Right lobe of liver (tissue), 6 donors: ENCODE measurements around the gene ARHGEF7. TPM values are rescaled to one million over a fixed set of nuclear protein-coding genes. Genes with fewer than 3 reads are reported as not detected.

Experiments used
- ATAC-seq, 4 donors: fragments of 200-7000 bp; cut with Tn5 transposase; one replicate each; pipeline ENCODE4 v1.9.1; 2020; ENCODE audit warnings: mild to moderate bottlenecking in 4 of 4, moderate library complexity in 4 of 4
- DNase-seq, 3 donors: peaks; one replicate each; pipeline ENCODE4 v3.0.0-alpha.2; 2020
- H3K27ac ChIP-seq, 3 donors: fragments of 200-600 bp; one replicate each; pipeline ENCODE4 v1.8.0; 2022
- H3K27me3 ChIP-seq, 2 donors: fragments of 200-600 bp; one replicate each; pipeline ENCODE4 v1.8.0; 2022
- H3K36me3 ChIP-seq, 4 donors: fragments of 200-600 bp; sonication (generic) in 1 of 4; one replicate each; pipeline versions ENCODE4 v1.5.1 to v1.8.0; 2017 to 2022; ENCODE audit warnings: control low read depth in 1 of 4
- H3K4me1 ChIP-seq, 4 donors: fragments of 200-600 bp; sonication (generic) in 1 of 4; one replicate each; pipeline versions ENCODE4 v1.5.1 to v1.8.0; 2017 to 2022; ENCODE audit warnings: control low read depth in 1 of 4
- H3K4me3 ChIP-seq, 3 donors: fragments of 200-600 bp; one replicate each; pipeline ENCODE4 v1.8.0; 2022
- H3K9me3 ChIP-seq, 4 donors: fragments of 200-600 bp; sonication (generic) in 1 of 4; one replicate each; pipeline versions ENCODE4 v1.5.1 to v1.8.0; 2017 to 2022; ENCODE audit warnings: control low read depth in 1 of 4
- CTCF ChIP-seq, 4 donors: fragments of 200-600 bp in 3 of 4; fragments of 450-650 bp in 1 of 4; IDR thresholded peaks; one replicate each; pipeline versions ENCODE4 v1.5.1 to v1.8.0; 2016 to 2022; ENCODE audit warnings: antibody characterized with exemption in 4 of 4, mild to moderate bottlenecking in 2 of 4
- POLR2A ChIP-seq: fragments of 450-650 bp; IDR thresholded peaks from one replicate; pipeline ENCODE4 v1.6.1; 2017; ENCODE audit warnings: antibody characterized with exemption, mild to moderate bottlenecking
- WGBS: methylation state at CpG from one replicate; pipeline ENCODE4 v1.1.6; 2018; ENCODE audit warnings: low coverage, low lambda C conversion rate; ENCODE audit not compliant: insufficient coverage; ENCODE audit errors: missing lambda C conversion rate; 5-methylcytosine and 5-hydroxymethylcytosine counted together
- intact Hi-C, 2 donors: fragments of 100-400 bp; cut with DNase I; formaldehyde crosslinking; loops; one replicate each; pipeline versions ENCODE4 v1.11.2 to v1.14.1; 2022
- total RNA-seq, 6 experiments: library from RNA; depleted of rRNA in 2 of 6; stranded (reverse); fragments of >200 nt in 2 of 6; fragmentation: NEBNext Ultra II Directional in 3 of 6; extraction: Animal tissue kit (Norgen Biotek cat#: 25700) in 3 of 6; gene quantifications; one replicate each; pipeline versions ENCODE4 v1.1.0 to v1.2.4, GENCODE V29; 2016 to 2023
- donor health status: DM: no; HTN: yes; CAD: no.
- donor health status: DM: no; HTN: no; CAD: no.
- donor health status: DM: no; HTN: no; CAD: no.
- donor health status: DM: no; HTN: yes; CAD: no.
- donor health status: DM: no; HTN: yes; CAD: no.

The ARHGEF7 gene
- total RNA-seq, 6 experiments from 2014 or later = 22.0 to 40.1 (median 33.8) TPM

DNA sequence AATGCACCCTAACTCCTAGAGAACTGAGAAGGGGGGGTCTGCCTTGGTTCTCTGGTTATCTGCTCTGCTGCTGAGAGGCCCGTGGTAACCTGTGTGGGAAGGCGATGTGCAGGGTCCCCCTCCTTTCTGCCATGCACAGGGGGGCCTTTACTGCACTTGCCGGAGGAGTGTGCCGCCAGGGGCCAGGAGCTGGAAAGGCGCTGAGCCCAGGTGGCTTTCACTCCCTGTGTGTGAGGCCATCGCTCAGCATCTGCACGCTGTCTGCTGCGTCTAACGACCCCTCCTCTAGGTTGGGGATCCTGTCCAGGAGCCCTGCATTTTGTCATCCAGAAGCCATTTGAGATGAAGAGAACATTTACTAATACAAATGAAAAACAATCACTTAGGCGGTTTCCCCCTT lies 168.3 kb downstream of the ARHGEF7 start:
- no peak overlapping the region for H3K4me3 ChIP-seq
- no peaks in the 10 kb centered on the region for H3K27me3 ChIP-seq
- intact Hi-C loops = no loop called here
- DNase-seq (no peak), ATAC-seq (no peak)
- WGBS = 94% methylated on average over 3 of the region's 10 CpGs
- H3K9me3 ChIP-seq = no peaks in the 10 kb centered on the region
- peaks cover 0 to 13% (median 0%) of the 10 kb centered on the region in 4 donors for H3K4me1 ChIP-seq
- TF ChIP-seq CTCF (IDR thresholded peaks at IDR 0.05) (no peak), POLR2A (no peak)
- peaks cover 3 to 58% (median 19%) of the 10 kb centered on the region in 4 donors for H3K36me3 ChIP-seq
- H3K27ac ChIP-seq = no peak overlapping the region

- Histone ChIP-seq H3K4me1 (peaks cover 0 to 13% (median 0%) of the 10 kb centered on the region in 4 donors), H3K9me3 (no peaks in the 10 kb centered on the region), H3K4me3 (no peak overlapping the region), H3K27ac (no peak overlapping the region), H3K27me3 (no peaks in the 10 kb centered on the region), H3K36me3 (peaks cover 3 to 58% (median 22%) of the 10 kb centered on the region in 4 donors)
- no peak for ATAC-seq
- DNase-seq = no peak
- intact Hi-C loops = no loop called here
- TF ChIP-seq CTCF (IDR thresholded peaks at IDR 0.05) (no peak), POLR2A (no peak)
- WGBS = 93% methylated on average over 9 of the region's 9 CpGs
Measured at GRCh38 chr13:111283991-111284390, 168.9 kb downstream of the ARHGEF7 start.

- Histone ChIP-seq H3K4me3 (no peak overlapping the region), H3K4me1 (peaks cover 0 to 13% (median 0%) of the 10 kb centered on the region in 4 donors), H3K27me3 (no peaks in the 10 kb centered on the region), H3K27ac (no peak overlapping the region), H3K36me3 (peaks cover 3 to 57% (median 23%) of the 10 kb centered on the region in 4 donors), H3K9me3 (no peaks in the 10 kb centered on the region)
- no peak for TF ChIP-seq POLR2A
- no peak for TF ChIP-seq CTCF (IDR thresholded peaks at IDR 0.05)
- ATAC-seq (no peak), DNase-seq (no peak)
- WGBS = 89% methylated on average over 9 of the region's 14 CpGs
- intact Hi-C loops = no loop called here
Measured at GRCh38 chr13:111284565-111284964, 169.5 kb downstream of the ARHGEF7 start.

GRCh38 chr13:111286162-111286561 lies 171.1 kb downstream of the ARHGEF7 start:
- intact Hi-C loops = no loop called here
- ATAC-seq (no peak), DNase-seq (no peak)
- Histone ChIP-seq H3K27ac (no peak overlapping the region), H3K4me3 (no peak overlapping the region), H3K36me3 (peaks cover 3 to 71% (median 30%) of the 10 kb centered on the region in 4 donors), H3K27me3 (no peaks in the 10 kb centered on the region), H3K4me1 (peaks cover 0 to 13% (median 0%) of the 10 kb centered on the region in 4 donors), H3K9me3 (no peaks in the 10 kb centered on the region)
- WGBS = 91% methylated on average over 10 of the region's 15 CpGs
- TF ChIP-seq POLR2A (no peak), CTCF (IDR thresholded peaks at IDR 0.05) (no peak)

- intact Hi-C loops = no loop called here
- Histone ChIP-seq H3K36me3 (peaks cover 3 to 76% (median 33%) of the 10 kb centered on the region in 4 donors), H3K4me3 (no peak overlapping the region), H3K27me3 (no peaks in the 10 kb centered on the region), H3K9me3 (no peaks in the 10 kb centered on the region), H3K4me1 (peaks cover 0 to 11% (median 0%) of the 10 kb centered on the region in 4 donors), H3K27ac (no peak overlapping the region)
- DNase-seq (no peak), ATAC-seq (no peak)
- TF ChIP-seq POLR2A (no peak), CTCF (IDR thresholded peaks at IDR 0.05) (no peak)
- 80% methylated on average over 1 of the region's 7 CpGs for WGBS
Measured at GRCh38 chr13:111286749-111287148, 171.6 kb downstream of the ARHGEF7 start.
